Spleen (tissue), 11 donors: ENCODE data around the gene CDK14. TPM values are rescaled to one million over a fixed set of nuclear protein-coding genes. Genes with fewer than 3 reads are reported as not detected.
A peak's percentile ranks its signal among the peaks of the same experiment; 100 is the strongest.

Experiments
- DNase-seq: peaks from one replicate; pipeline ENCODE4 v3.0.0-alpha.2; 2020
- H3K27ac ChIP-seq, 8 donors: fragments of 200-600 bp; sonication (generic) in 7 of 8; 1 replicate in 4 of 8; 2 replicates in 4 of 8; pipeline versions ENCODE4 v1.5.0 to v1.8.0; 2016 to 2021; ENCODE audit warnings: inconsistent platforms in 4 of 8, mild to moderate bottlenecking in 4 of 8, moderate library complexity in 1 of 8
- H3K27me3 ChIP-seq, 7 donors: fragments of 200-600 bp; sonication (generic) in 6 of 7; replicated peaks in 1 of 7; 1 replicate in 4 of 7; 2 replicates in 3 of 7; pipeline versions ENCODE4 v1.5.0 to v1.8.0; 2016 to 2021; ENCODE audit warnings: inconsistent platforms in 3 of 7, mild to moderate bottlenecking in 1 of 7
- H3K36me3 ChIP-seq, 6 donors: fragments of 200-600 bp; sonication (generic) in 5 of 6; 1 replicate in 4 of 6; 2 replicates in 2 of 6; pipeline versions ENCODE4 v1.5.0 to v1.8.0; 2016 to 2021; ENCODE audit warnings: inconsistent platforms in 2 of 6
- H3K4me1 ChIP-seq, 6 donors: fragments of 200-600 bp; sonication (generic) in 5 of 6; 1 replicate in 3 of 6; 2 replicates in 3 of 6; pipeline versions ENCODE4 v1.5.0 to v1.8.0; 2016 to 2021; ENCODE audit warnings: inconsistent platforms in 3 of 6
- H3K4me3 ChIP-seq, 8 donors: fragments of 200-600 bp; sonication (generic) in 7 of 8; 1 replicate in 4 of 8; 2 replicates in 4 of 8; pipeline versions ENCODE4 v1.5.0 to v1.8.0; 2016 to 2021; ENCODE audit warnings: inconsistent platforms in 4 of 8, mild to moderate bottlenecking in 4 of 8, moderate library complexity in 2 of 8
- H3K9me3 ChIP-seq, 8 donors: fragments of 200-600 bp; sonication (generic) in 7 of 8; 1 replicate in 4 of 8; 2 replicates in 4 of 8; pipeline versions ENCODE4 v1.5.0 to v1.8.0; 2016 to 2021; ENCODE audit warnings: inconsistent platforms in 4 of 8
- POLR2A ChIP-seq, 3 donors: fragments of 450-650 bp; IDR thresholded peaks; one replicate each; pipeline ENCODE4 v1.5.1; 2017; ENCODE audit warnings: antibody characterized with exemption in 3 of 3, mild to moderate bottlenecking in 1 of 3
- POLR2AphosphoS5 ChIP-seq, 3 donors: sonication (generic); formaldehyde crosslinking; IDR thresholded peaks; one replicate each; pipeline ENCODE4 v1.5.1; 2017; ENCODE audit warnings: antibody characterized with exemption in 3 of 3
- WGBS, 5 donors: extraction: QIAGEN DNeasy Blood & Tissue Kit in 3 of 5; methylation state at CpG; one replicate each; pipeline versions ENCODE4 v1.1.5 to v1.1.7; 2013 to 2018; 5-methylcytosine and 5-hydroxymethylcytosine counted together
- intact Hi-C: fragments of 100-400 bp; cut with DNase I; formaldehyde crosslinking; loops from one replicate; pipeline ENCODE4 v1.15.0; 2023; ENCODE audit warnings: low total_unique reads
- polyA plus RNA-seq, 3 donors: library from polyadenylated mRNA; stranded (reverse); fragments of 200-250 nt; gene quantifications; one replicate each; pipeline ENCODE4 v1.2.1, GENCODE V29; 2013
- total RNA-seq, 7 donors: library from RNA; depleted of rRNA in 3 of 7; stranded (reverse); fragments of >200 nt in 3 of 7; fragmentation: NEBNext Ultra II Directional in 4 of 7; extraction: Animal tissue kit (Norgen Biotek cat#: 25700) in 4 of 7; gene quantifications; one replicate each; pipeline versions ENCODE4 v1.1.0 to v1.2.1, GENCODE V29; 2016 to 2021
- TF ChIP-seq, protein P1 (sequence below), 11 experiments: fragments of 200-600 bp in 7 of 11; fragments of 450-650 bp in 4 of 11; sonication (generic) in 4 of 11; IDR thresholded peaks in 8 of 11; conservative IDR thresholded peaks in 3 of 11; 1 replicate in 7 of 11; 2 replicates in 4 of 11; pipeline versions ENCODE4 v1.4.0 to v1.8.0; 2016 to 2021; ENCODE audit warnings: antibody characterized with exemption in 11 of 11, inconsistent platforms in 4 of 11, mild to moderate bottlenecking in 1 of 11
- donor health status: healthy with polysubstance abuse.
- donor health status: DM: no; HTN: no; CAD: no; lungs with moderate emphysema.
- donor health status: DM: no; HTN: no; CAD: no.
- donor health status: Bipolar disorder and iron deficiency.
- donor health status: healthy.
- donor health status: DM: no; HTN: no; CAD: no.
- donor health status: DM: yes; HTN: yes; CAD: no.

The CDK14 gene
- total and polyA plus RNA-seq, 10 donors: 6.6 to 109 (median 51.2) TPM

DNA sequence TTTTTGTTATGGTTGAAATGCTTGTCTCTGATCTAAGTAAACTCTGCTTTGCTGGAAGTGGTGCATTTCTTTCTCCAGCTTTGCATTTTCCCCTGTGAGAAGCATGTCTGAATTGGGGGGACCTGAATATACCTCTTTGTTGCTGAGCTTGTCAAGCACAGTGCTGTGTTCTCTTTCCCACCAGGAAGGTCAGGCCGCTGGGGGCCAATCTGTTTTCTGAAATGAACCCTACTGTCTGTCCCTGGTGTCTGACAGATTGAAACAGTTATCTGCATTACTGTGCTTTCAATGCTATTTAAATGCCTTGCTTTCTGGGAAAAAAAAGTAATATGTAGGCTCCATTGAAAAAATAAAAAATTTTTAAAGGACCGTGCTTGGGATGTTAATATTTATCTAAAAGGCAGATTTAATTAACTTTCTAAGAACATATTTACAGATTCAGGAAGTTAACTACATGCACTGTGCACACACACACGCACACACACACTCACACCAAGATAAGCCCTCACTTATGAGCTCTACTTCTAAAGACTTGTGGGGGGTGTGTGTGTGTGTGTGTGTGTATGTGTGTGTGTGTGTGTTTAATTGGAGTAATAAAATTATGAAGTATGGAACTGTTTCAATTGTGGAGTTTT, 541.1 kb downstream of the CDK14 start:
- intact Hi-C loops: no loop called here
- TF ChIP-seq POLR2A (IDR thresholded peaks at IDR 0.05) (no peak), POLR2AphosphoS5 (IDR thresholded peaks at IDR 0.05) (no peak)
- TF ChIP-seq, protein P1, sequence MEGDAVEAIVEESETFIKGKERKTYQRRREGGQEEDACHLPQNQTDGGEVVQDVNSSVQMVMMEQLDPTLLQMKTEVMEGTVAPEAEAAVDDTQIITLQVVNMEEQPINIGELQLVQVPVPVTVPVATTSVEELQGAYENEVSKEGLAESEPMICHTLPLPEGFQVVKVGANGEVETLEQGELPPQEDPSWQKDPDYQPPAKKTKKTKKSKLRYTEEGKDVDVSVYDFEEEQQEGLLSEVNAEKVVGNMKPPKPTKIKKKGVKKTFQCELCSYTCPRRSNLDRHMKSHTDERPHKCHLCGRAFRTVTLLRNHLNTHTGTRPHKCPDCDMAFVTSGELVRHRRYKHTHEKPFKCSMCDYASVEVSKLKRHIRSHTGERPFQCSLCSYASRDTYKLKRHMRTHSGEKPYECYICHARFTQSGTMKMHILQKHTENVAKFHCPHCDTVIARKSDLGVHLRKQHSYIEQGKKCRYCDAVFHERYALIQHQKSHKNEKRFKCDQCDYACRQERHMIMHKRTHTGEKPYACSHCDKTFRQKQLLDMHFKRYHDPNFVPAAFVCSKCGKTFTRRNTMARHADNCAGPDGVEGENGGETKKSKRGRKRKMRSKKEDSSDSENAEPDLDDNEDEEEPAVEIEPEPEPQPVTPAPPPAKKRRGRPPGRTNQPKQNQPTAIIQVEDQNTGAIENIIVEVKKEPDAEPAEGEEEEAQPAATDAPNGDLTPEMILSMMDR (IDR thresholded peaks at IDR 0.05 in 8 of 11, conservative IDR thresholded peaks at IDR 0.05 in 3 of 11): no peak
- H3K27ac ChIP-seq: no peak overlapping the region
- H3K9me3 ChIP-seq: no peaks in the 10 kb centered on the region
- H3K4me3 ChIP-seq: no peak overlapping the region
- WGBS, 5 donors: 72 to 82% (median 76%) methylated on average over 3 of the region's 3 CpGs
- H3K36me3 ChIP-seq: no peaks in the 10 kb centered on the region
- no peak for DNase-seq
- peaks cover 0 to 5% (median 0%) of the 10 kb centered on the region in 6 donors for H3K4me1 ChIP-seq
- no peaks in the 10 kb centered on the region for H3K27me3 ChIP-seq

DNA sequence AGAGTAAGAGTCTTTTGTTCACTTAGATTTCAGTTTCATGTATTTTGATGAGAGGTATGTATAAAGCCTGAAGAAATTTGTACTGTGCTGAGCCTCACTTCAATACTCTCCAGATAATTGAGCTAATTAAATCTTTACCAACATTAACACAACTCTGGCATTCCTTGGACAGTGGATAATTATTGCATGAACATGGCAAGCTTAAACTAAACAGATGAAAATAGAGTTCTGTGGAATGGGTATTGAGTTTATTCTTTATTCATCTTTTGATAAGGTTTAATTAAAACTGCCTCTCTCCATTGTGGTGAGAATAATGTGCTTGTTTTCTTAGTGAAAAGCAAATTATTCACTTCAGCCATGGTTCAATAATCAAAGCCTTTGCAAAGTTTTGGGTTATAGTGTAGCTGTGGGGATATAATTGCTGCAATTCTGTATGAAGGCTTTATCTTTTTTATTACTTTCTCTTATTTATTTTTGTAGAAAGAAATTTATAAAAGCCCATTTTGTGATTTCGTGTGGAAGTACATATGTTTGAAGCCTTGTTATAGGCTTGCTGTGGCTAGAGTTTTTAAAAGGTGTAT, 541.8 kb downstream of the CDK14 start:
- H3K4me1 ChIP-seq: peaks cover 0 to 5% (median 0%) of the 10 kb centered on the region in 6 donors
- no peaks in the 10 kb centered on the region for H3K9me3 ChIP-seq
- TF ChIP-seq POLR2A (IDR thresholded peaks at IDR 0.05): no peak
- TF ChIP-seq, protein P1 (IDR thresholded peaks at IDR 0.05 in 8 of 11, conservative IDR thresholded peaks at IDR 0.05 in 3 of 11): no peak
- no peak for TF ChIP-seq POLR2AphosphoS5 (IDR thresholded peaks at IDR 0.05)
- H3K27me3 ChIP-seq: no peaks in the 10 kb centered on the region
- no peak for DNase-seq
- 84 to 98% (median 89%) methylated on average over 1 of the region's 1 CpG for WGBS, 5 donors
- no peaks in the 10 kb centered on the region for H3K36me3 ChIP-seq
- no peak overlapping the region for H3K4me3 ChIP-seq
- intact Hi-C loops: no loop called here
- H3K27ac ChIP-seq: no peak overlapping the region

DNA sequence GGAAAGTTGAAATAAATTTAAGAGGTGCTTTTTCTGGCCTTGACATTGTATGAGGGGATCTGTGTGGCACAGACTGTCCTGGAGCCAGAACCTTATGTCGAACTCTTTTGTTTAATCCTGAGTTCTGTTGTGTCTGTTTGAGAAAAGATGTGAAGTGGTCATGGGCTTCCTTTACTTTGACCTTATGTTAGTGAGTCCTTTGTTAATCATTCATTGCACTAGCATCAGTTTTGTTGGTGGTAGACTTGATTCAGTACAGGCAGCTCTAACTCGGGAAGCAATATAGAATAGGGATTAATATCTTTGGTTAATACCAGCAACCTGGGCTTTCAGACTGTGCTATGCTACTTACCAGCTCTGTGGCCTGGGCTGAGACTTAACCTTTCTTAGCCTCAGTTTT, 544.2 kb downstream of the CDK14 start:
- DNase-seq: no peak
- no peak overlapping the region for H3K4me3 ChIP-seq
- WGBS, 5 donors: 69 to 88% (median 81%) methylated on average over 2 of the region's 2 CpGs

DNA sequence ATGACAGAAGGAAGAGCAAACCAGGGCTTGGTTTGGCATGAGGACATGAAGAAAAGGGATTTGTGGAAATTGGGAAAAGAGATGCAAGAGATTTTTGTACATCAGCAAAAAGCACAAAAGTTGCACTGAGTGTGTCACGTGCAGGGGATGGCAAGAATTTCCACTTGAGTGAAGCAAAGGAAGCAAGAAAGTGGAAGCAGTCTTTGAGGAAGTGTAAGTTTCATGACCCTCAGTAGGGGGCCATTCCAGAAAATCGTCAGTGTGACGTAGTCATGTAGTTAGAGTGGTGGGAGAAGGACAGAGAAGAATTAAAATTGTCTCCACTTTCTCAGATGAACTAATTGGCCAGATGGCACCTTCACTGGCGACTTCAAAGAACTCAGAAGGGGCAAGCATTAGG, 544.9 kb downstream of the CDK14 start:
- Histone ChIP-seq H3K4me3 (no peak overlapping the region), H3K36me3 (no peaks in the 10 kb centered on the region), H3K9me3 (no peaks in the 10 kb centered on the region), H3K4me1 (peaks cover 0 to 5% (median 0%) of the 10 kb centered on the region in 6 donors), H3K27me3 (no peaks in the 10 kb centered on the region), H3K27ac (no peak overlapping the region)
- intact Hi-C loops: no loop called here
- WGBS, 5 donors: 25 to 44% (median 35%) methylated on average over 4 of the region's 4 CpGs
- no peak for DNase-seq
- TF ChIP-seq, protein P1 (IDR thresholded peaks at IDR 0.05 in 8 of 11, conservative IDR thresholded peaks at IDR 0.05 in 3 of 11): peak in 2 of 11 experiments; percentile 15 to 27
- TF ChIP-seq POLR2A (IDR thresholded peaks at IDR 0.05): no peak

More for the DNA sequence above, 544.2 kb downstream of the CDK14 start:
- Histone ChIP-seq H3K27me3 (no peaks in the 10 kb centered on the region), H3K36me3 (no peaks in the 10 kb centered on the region), H3K4me1 (peaks cover 0 to 5% (median 0%) of the 10 kb centered on the region in 6 donors), H3K27ac (no peak overlapping the region), H3K9me3 (no peaks in the 10 kb centered on the region)
- intact Hi-C loops: no loop called here
- TF ChIP-seq, protein P1 (IDR thresholded peaks at IDR 0.05 in 8 of 11, conservative IDR thresholded peaks at IDR 0.05 in 3 of 11): no peak
- no peak for TF ChIP-seq POLR2AphosphoS5 (IDR thresholded peaks at IDR 0.05)
- no peak for TF ChIP-seq POLR2A (IDR thresholded peaks at IDR 0.05)
